Body of pancreas (tissue), 4 donors: ENCODE results near the gene LRRC75A.

Experiments
- POLR2A ChIP-seq, 3 donors: fragments of 450-650 bp; IDR thresholded peaks; one replicate each; pipeline ENCODE4 v1.6.1; 2016; ENCODE audit warnings: antibody characterized with exemption in 3 of 3, mild to moderate bottlenecking in 2 of 3
- TF ChIP-seq, protein P1 (sequence below), 7 experiments: fragments of 450-650 bp in 4 of 7; fragments of 200-600 bp in 3 of 7; sonication (generic) in 3 of 7; IDR thresholded peaks; one replicate each; pipeline ENCODE4 v1.5.1; 2016 to 2019; ENCODE audit warnings: antibody characterized with exemption in 7 of 7

DNA sequence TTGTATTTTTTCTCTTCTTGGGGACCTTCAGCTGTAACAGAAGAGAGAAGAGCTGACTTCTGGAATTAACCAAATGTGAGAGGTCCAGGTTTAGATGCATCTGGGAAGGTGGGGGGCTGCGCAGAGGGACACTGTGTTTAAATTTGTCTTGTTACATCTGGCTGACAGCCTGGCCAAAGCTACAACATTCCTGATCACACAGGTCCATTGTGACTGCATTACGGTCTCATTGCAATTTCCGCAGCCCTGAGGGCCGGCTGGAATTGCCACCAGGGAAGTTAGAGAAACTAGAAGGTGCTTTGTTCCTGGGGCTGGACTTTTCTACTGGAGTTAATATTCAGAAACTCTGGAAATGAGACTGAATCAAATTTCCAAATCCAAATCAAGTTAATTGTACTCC, 37.9 kb upstream of the LRRC75A start:
- no peak for TF ChIP-seq POLR2A (IDR thresholded peaks at IDR 0.05)
- TF ChIP-seq, protein P1, sequence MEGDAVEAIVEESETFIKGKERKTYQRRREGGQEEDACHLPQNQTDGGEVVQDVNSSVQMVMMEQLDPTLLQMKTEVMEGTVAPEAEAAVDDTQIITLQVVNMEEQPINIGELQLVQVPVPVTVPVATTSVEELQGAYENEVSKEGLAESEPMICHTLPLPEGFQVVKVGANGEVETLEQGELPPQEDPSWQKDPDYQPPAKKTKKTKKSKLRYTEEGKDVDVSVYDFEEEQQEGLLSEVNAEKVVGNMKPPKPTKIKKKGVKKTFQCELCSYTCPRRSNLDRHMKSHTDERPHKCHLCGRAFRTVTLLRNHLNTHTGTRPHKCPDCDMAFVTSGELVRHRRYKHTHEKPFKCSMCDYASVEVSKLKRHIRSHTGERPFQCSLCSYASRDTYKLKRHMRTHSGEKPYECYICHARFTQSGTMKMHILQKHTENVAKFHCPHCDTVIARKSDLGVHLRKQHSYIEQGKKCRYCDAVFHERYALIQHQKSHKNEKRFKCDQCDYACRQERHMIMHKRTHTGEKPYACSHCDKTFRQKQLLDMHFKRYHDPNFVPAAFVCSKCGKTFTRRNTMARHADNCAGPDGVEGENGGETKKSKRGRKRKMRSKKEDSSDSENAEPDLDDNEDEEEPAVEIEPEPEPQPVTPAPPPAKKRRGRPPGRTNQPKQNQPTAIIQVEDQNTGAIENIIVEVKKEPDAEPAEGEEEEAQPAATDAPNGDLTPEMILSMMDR (IDR thresholded peaks at IDR 0.05), result no peak
